Pancreas (tissue), 10 donors: Measurements from ENCODE around the gene TPM4. TPM values are rescaled to one million over a fixed set of nuclear protein-coding genes. Genes with fewer than 3 reads are reported as not detected.
A peak's percentile ranks its signal among the peaks of the same experiment; 100 is the strongest.

Source experiments
- ATAC-seq, 4 donors: fragments of 200-7000 bp; cut with Tn5 transposase; one replicate each; pipeline versions ENCODE4 v1.8.0 to v1.9.1; 2020; ENCODE audit warnings: mild to moderate bottlenecking in 4 of 4, moderate library complexity in 4 of 4
- DNase-seq, 6 donors: peaks; one replicate each; pipeline ENCODE4 v3.0.0-alpha.2; 2020
- FAIRE-seq: peaks from 2 replicates; lab custom pipeline; 2012; peaks lifted over from hg19 to GRCh38; lab: Jason Lieb, UNC
- H3K27ac ChIP-seq, 4 donors: fragments of 200-600 bp; sonication (generic); 1 replicate in 3 of 4; 2 replicates in 1 of 4; pipeline versions ENCODE4 v1.5.0 to v1.8.0; 2020
- H3K27me3 ChIP-seq, 4 donors: fragments of 200-600 bp; one replicate each; pipeline ENCODE4 v1.8.0; 2021
- H3K36me3 ChIP-seq, 3 donors: fragments of 200-600 bp; sonication (generic) in 1 of 3; one replicate each; pipeline versions ENCODE4 v1.5.0 to v1.8.0; 2020 to 2021
- H3K4me1 ChIP-seq, 3 donors: fragments of 200-600 bp; one replicate each; pipeline ENCODE4 v1.8.0; 2021
- H3K4me3 ChIP-seq, 4 donors: fragments of 200-600 bp; sonication (generic) in 2 of 4; one replicate each; pipeline versions ENCODE4 v1.5.0 to v1.8.0; 2020 to 2021
- H3K9me3 ChIP-seq, 4 donors: fragments of 200-600 bp; one replicate each; pipeline ENCODE4 v1.8.0; 2021
- CTCF ChIP-seq, 4 donors: fragments of 200-600 bp; sonication (generic) in 3 of 4; IDR thresholded peaks; one replicate each; pipeline versions ENCODE4 v1.5.0 to v1.8.0; 2021; ENCODE audit warnings: antibody characterized with exemption in 4 of 4
- WGBS, 2 donors: extraction: QIAGEN DNeasy Blood & Tissue Kit; methylation state at CpG; one replicate each; pipeline ENCODE4 v1.1.7; 2013; 5-methylcytosine and 5-hydroxymethylcytosine counted together
- intact Hi-C, 3 donors: fragments of 100-400 bp; cut with DNase I; formaldehyde crosslinking; loops; one replicate each; pipeline versions ENCODE4 v1.11.1 to v1.14.2; 2022
- polyA plus RNA-seq, 2 donors: library from polyadenylated mRNA; stranded (reverse); fragments of 200-250 nt; gene quantifications; one replicate each; pipeline ENCODE4 v1.2.3, GENCODE V29; 2013
- total RNA-seq, 6 donors: library from RNA; stranded (reverse); fragmentation: NEBNext Ultra II Directional in 4 of 6; extraction: Animal tissue kit (Norgen Biotek cat#: 25700) in 4 of 6; gene quantifications; one replicate each; pipeline versions ENCODE4 v1.2.1 to v1.2.4, GENCODE V29; 2021 to 2023
- donor health status: healthy with polysubstance abuse.
- donor health status: DM: no; HTN: no; CAD: no; lungs with moderate emphysema.
- donor health status: DM: no; HTN: no; CAD: no.
- donor health status: control.
- donor health status: control.
- donor health status: Bipolar disorder and iron deficiency.
- donor health status: DM: yes; HTN: yes; CAD: no.
- donor health status: DM: no; HTN: no; CAD: no.
- donor health status: DM: no; HTN: no; CAD: no.
- donor health status: DM: yes; HTN: yes; CAD: no.

Gene TPM4
- total and polyA plus RNA-seq, 8 donors: 36.8 to 161 (median 79.6) TPM

GRCh38 chr19:16091546-16092475, 15.5 kb downstream of the TPM4 start:
- Histone ChIP-seq H3K27ac (no peak overlapping the region), H3K4me1 (peaks cover 0 to 6% (median 5%) of the 10 kb centered on the region in 3 donors), H3K27me3 (no peaks in the 10 kb centered on the region), H3K36me3 (peaks cover 0 to 51% (median 8%) of the 10 kb centered on the region in 3 donors), H3K4me3 (no peak overlapping the region), H3K9me3 (no peaks in the 10 kb centered on the region)
- intact Hi-C loops: no loop called here
- FAIRE-seq: no peak
- DNase-seq: peak in 1 of 6 donors; percentile 2
- TF ChIP-seq CTCF (IDR thresholded peaks at IDR 0.05): no peak
- ATAC-seq: no peak
- WGBS, 2 donors: 97% methylated on average over 13 of the region's 13 CpGs

DNA sequence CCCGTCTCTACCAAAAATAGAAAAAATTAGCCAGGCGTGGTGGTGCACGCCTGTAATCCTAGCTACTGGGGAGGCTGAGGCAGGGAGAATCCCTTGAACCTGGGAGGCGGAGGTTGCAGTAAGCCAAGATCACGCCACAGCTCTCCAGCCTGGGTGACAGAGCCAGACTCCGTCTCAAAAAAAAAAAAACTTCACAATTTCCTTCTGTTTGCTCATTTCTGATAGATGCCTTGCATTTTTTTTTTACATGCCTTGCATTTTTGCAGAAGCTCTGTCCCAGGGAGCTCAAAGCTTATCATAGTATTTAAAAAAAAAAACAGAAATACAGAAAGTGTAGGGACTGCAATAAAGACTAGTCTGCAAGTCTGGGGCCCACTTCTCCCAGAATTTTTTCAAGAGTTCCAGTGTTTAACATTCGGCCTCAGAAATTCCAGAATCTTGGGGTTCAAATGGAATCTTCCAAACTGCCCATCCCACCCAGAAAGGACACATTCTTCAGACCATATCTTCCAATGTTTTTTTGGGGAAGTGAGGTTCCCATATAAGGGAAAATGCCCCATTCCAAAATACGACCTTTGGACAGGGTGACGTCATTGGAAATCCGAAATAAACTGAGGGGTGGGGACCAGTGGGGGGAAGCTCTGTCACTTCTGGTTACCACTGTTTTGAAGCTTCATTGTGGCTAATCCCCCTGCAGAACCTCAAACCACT, 18.2 kb downstream of the TPM4 start:
- H3K27ac ChIP-seq: peak overlapping the region in 1 of 4 donors; percentile 5
- TF ChIP-seq CTCF (IDR thresholded peaks at IDR 0.05): no peak
- H3K4me3 ChIP-seq: no peak overlapping the region
- peaks cover 0 to 51% (median 5%) of the 10 kb centered on the region in 3 donors for H3K36me3 ChIP-seq
- no peaks in the 10 kb centered on the region for H3K9me3 ChIP-seq
- H3K4me1 ChIP-seq: no peaks in the 10 kb centered on the region
- intact Hi-C loops: no loop called here
- H3K27me3 ChIP-seq: no peaks in the 10 kb centered on the region
- FAIRE-seq (no peak), DNase-seq (peak in 1 of 6 donors; percentile 3), ATAC-seq (no peak)
- WGBS, 2 donors: 64 to 74% methylated on average over 10 of the region's 10 CpGs

- no peak for TF ChIP-seq CTCF (IDR thresholded peaks at IDR 0.05)
- Histone ChIP-seq H3K27ac (peak overlapping the region in 1 of 4 donors; percentile 5), H3K9me3 (no peaks in the 10 kb centered on the region), H3K27me3 (no peaks in the 10 kb centered on the region), H3K4me1 (no peaks in the 10 kb centered on the region), H3K36me3 (peaks cover 4 to 47% (median 5%) of the 10 kb centered on the region in 3 donors), H3K4me3 (no peak overlapping the region)
- FAIRE-seq (no peak), ATAC-seq (no peak), DNase-seq (peak in 1 of 6 donors; percentile 15)
- 87 to 90% methylated on average over 13 of the region's 13 CpGs for WGBS, 2 donors
- intact Hi-C loops: no loop called here
These were observed 18.8 kb downstream of the TPM4 start for GRCh38 chr19:16095071-16095571.

DNA sequence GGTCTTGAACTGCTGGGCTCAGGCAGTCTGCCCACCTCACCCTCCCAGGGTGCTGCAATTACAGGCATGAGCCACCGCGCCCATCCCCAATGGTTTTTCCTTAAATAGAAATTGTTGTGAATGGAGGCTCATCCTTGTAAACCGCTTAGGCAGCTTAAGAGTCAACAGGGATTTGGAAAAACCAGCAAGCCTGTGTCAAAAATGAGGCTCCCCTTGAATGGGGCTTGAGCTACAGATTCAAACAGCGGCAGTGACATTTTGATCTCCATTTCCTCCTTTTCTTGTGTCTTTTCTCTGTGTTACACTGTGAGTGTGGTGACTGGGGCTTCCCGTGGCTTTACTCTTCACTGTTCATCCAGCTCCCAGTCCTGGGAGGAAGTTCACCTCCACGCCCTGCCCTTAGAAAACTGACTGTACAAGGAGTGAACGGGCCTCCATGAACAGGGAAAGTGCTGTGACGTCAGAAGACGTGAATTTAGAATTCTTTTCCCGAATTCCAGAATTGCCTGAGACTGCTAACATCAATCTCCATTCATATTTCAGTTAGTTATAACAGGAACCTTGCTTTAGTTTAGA, 20.1 kb downstream of the TPM4 start:
- ATAC-seq: peak in 1 of 4 donors; percentile 16
- no peaks in the 10 kb centered on the region for H3K9me3 ChIP-seq
- 90 to 91% methylated on average over 10 of the region's 10 CpGs for WGBS, 2 donors
- peak in 1 of 6 donors; percentile 4 for DNase-seq
- TF ChIP-seq CTCF (IDR thresholded peaks at IDR 0.05): no peak
- no peaks in the 10 kb centered on the region for H3K4me1 ChIP-seq
- no peak overlapping the region for H3K27ac ChIP-seq
- no peaks in the 10 kb centered on the region for H3K27me3 ChIP-seq
- no peak overlapping the region for H3K4me3 ChIP-seq
- no peak for FAIRE-seq
- intact Hi-C loops: no loop called here
- peaks cover 4 to 48% (median 5%) of the 10 kb centered on the region in 3 donors for H3K36me3 ChIP-seq
